ENCODE measurements around the gene SLC34A3.

GRCh38 chr9:137227853-137228505 lies 2.7 kb upstream of the SLC34A3 start:
- TF ChIP-seq CTCF (IDR thresholded peaks at IDR 0.05), result no peak
- TF ChIP-seq EP300 (IDR thresholded peaks at IDR 0.05), result no peak
